ENCODE measurements around the gene MOCS3. TPM values are rescaled to one million over a fixed set of nuclear protein-coding genes. Genes with fewer than 3 reads are reported as not detected.

Gene MOCS3
- polyA plus RNA-seq, 3 donors, result 0.48 to 1.9 (median 1.9) TPM

- H3K79me2 ChIP-seq (ENCODE audit: insufficient read depth, low read length), result peaks cover 41% of the 10 kb centered on the region
- peak within 1 kb of the TSS; percentile 79 for H3K4me2 ChIP-seq (replicated peaks; ENCODE audit: extremely low read depth, low read length, poor library complexity, severe bottlenecking)
- H4K20me1 ChIP-seq (ENCODE audit: insufficient read depth, low read length), result peaks cover 33% of the 10 kb centered on the region
- H3K27ac ChIP-seq (ENCODE audit: low read depth in 1 of 2, low read length in 2 of 2), result peak within 1 kb of the TSS; percentile 96 to 98
- H3K4me1 ChIP-seq (ENCODE audit: control insufficient read depth in 1 of 2, insufficient read depth in 2 of 2, low read length in 2 of 2), result peaks cover 23 to 43% of the 10 kb centered on the region in 2 donors
- H3K27me3 ChIP-seq (ENCODE audit: control insufficient read depth in 2 of 2, insufficient read depth in 2 of 2, low read length in 2 of 2), result no peaks in the 10 kb centered on the region
- no peaks in the 10 kb centered on the region for H3K27me3 Mint-ChIP-seq (ENCODE audit: low read depth in 3 of 3)
- H3K4me3 ChIP-seq (replicated peaks in 1 of 3; ENCODE audit: low read depth in 2 of 3, low read length in 3 of 3), result peak within 1 kb of the TSS; percentile 76 to 95 (median 83)
- H2AFZ ChIP-seq (ENCODE audit: insufficient read depth, low read depth, low read length, poor library complexity, severe bottlenecking), result peak within 1 kb of the TSS; percentile 81
- peak; percentile 94 to 97 (median 94) for DNase-seq
- TF ChIP-seq CTCF (IDR thresholded peaks at IDR 0.05), result peak; percentile 80
- H3K9me3 Mint-ChIP-seq, result no peaks in the 10 kb centered on the region
- intact Hi-C loops (cut with micrococcal nuclease), result loop anchor here (1.0 to 10.0 kb wide), 2 partner anchors 27 to 137 kb away; partner anchors contain the start of genes DPM1 (in 2 of the 2), MOCS3 (in 2 of the 2) and BCAS4 (in 1 of the 2)
- peaks cover 32 to 47% of the 10 kb centered on the region in 2 donors for H3K36me3 Mint-ChIP-seq
- WGBS (ENCODE audit: insufficient coverage), result 1% methylated on average over 54 of the region's 58 CpGs
- H3K4me1 Mint-ChIP-seq, result peaks cover 38% of the 10 kb centered on the region
- peak within 1 kb of the TSS; percentile 94 for H3K9ac ChIP-seq (ENCODE audit: insufficient read depth, low read length, poor library complexity, severe bottlenecking)
- peak within 1 kb of the TSS; percentile 95 to 99 (median 98) for H3K27ac Mint-ChIP-seq
- no peaks in the 10 kb centered on the region for H3K9me3 ChIP-seq (replicated peaks in 1 of 2; ENCODE audit: control insufficient read depth in 1 of 2, insufficient read depth in 1 of 2, low read length in 2 of 2)
- peak within 1 kb of the TSS; percentile 85 to 91 for H3K4me3 Mint-ChIP-seq
- H3K36me3 ChIP-seq (replicated peaks in 1 of 2; ENCODE audit: control insufficient read depth in 1 of 2, insufficient read depth in 2 of 2, low read length in 2 of 2), result peaks cover 29 to 51% of the 10 kb centered on the region in 2 donors
Measured at GRCh38 chr20:50931306-50932015, 27.2 kb upstream of the MOCS3 start, which contains the start of gene ADNP. TSS of gene ADNP (minus strand) at chr20:50931437. CDS start at chr20:50903996, 27,441 bp downstream.

GRCh38 chr20:50932016-50932485 lies 26.6 kb upstream of the MOCS3 start:
- Mint-ChIP-seq H3K27me3 (ENCODE audit: low read depth in 3 of 3) (no peaks in the 10 kb centered on the region), H3K4me3 (peak overlapping the region; percentile 70 to 75), H3K36me3 (peaks cover 38 to 52% of the 10 kb centered on the region in 2 donors), H3K4me1 (peaks cover 34% of the 10 kb centered on the region), H3K9me3 (no peaks in the 10 kb centered on the region), H3K27ac (peak overlapping the region; percentile 31 to 98 (median 82))
- DNase-seq, result no peak
- peak overlapping the region; percentile 41 to 76 (median 64) for H3K4me3 ChIP-seq (replicated peaks in 1 of 3; ENCODE audit: low read depth in 2 of 3, low read length in 3 of 3)
- H3K9ac ChIP-seq (ENCODE audit: insufficient read depth, low read length, poor library complexity, severe bottlenecking), result peak overlapping the region; percentile 94
- peak overlapping the region; percentile 74 for H3K4me2 ChIP-seq (replicated peaks; ENCODE audit: extremely low read depth, low read length, poor library complexity, severe bottlenecking)
- TF ChIP-seq CTCF (IDR thresholded peaks at IDR 0.05), result no peak
- WGBS (ENCODE audit: insufficient coverage), result 13% methylated on average over 2 of the region's 6 CpGs
- H3K9me3 ChIP-seq (replicated peaks in 1 of 2; ENCODE audit: control insufficient read depth in 1 of 2, insufficient read depth in 1 of 2, low read length in 2 of 2), result no peaks in the 10 kb centered on the region
- H3K27me3 ChIP-seq (ENCODE audit: control insufficient read depth in 2 of 2, insufficient read depth in 2 of 2, low read length in 2 of 2), result no peaks in the 10 kb centered on the region
- peaks cover 34 to 56% of the 10 kb centered on the region in 2 donors for H3K36me3 ChIP-seq (replicated peaks in 1 of 2; ENCODE audit: control insufficient read depth in 1 of 2, insufficient read depth in 2 of 2, low read length in 2 of 2)
- intact Hi-C loops (cut with micrococcal nuclease), result loop anchor here in 1 of 2 donors (10.0 kb wide), 1 partner anchor 137 kb away; the partner anchor contains the start of gene BCAS4
- H3K79me2 ChIP-seq (ENCODE audit: insufficient read depth, low read length), result peaks cover 35% of the 10 kb centered on the region
- H3K27ac ChIP-seq (ENCODE audit: low read depth in 1 of 2, low read length in 2 of 2), result peak overlapping the region; percentile 96 to 98
- peaks cover 27% of the 10 kb centered on the region for H4K20me1 ChIP-seq (ENCODE audit: insufficient read depth, low read length)
- H2AFZ ChIP-seq (ENCODE audit: insufficient read depth, low read depth, low read length, poor library complexity, severe bottlenecking), result peak overlapping the region; percentile 81
- H3K4me1 ChIP-seq (ENCODE audit: control insufficient read depth in 1 of 2, insufficient read depth in 2 of 2, low read length in 2 of 2), result peaks cover 23 to 37% of the 10 kb centered on the region in 2 donors
